Tibial artery (tissue), 4 donors: ENCODE measurements around the gene ARHGAP23.
A peak's percentile ranks its signal among the peaks of the same experiment; 100 is the strongest.
"Not testable (repeated sequence)": the region's sequence is repeated elsewhere in the genome, so short reads cannot be mapped to it uniquely, and the experiment has no call there.

Experiments used
- DNase-seq, 2 donors: peaks; one replicate each; pipeline ENCODE4 v3.0.0-alpha.2; 2019
- H3K27ac ChIP-seq, 2 donors: fragments of 200-600 bp; sonication (generic) in 1 of 2; 1 replicate in 1 of 2; 2 replicates in 1 of 2; pipeline ENCODE4 v1.5.1; 2018 to 2019; ENCODE audit warnings: mild to moderate bottlenecking in 1 of 2
- H3K27me3 ChIP-seq, 2 donors: fragments of 200-600 bp; sonication (generic) in 1 of 2; one replicate each; pipeline versions ENCODE4 v1.5.1 to v1.6.0; 2016 to 2019
- H3K36me3 ChIP-seq, 3 donors: fragments of 200-600 bp; sonication (generic) in 2 of 3; one replicate each; pipeline ENCODE4 v1.5.1; 2016 to 2019; ENCODE audit warnings: mild to moderate bottlenecking in 2 of 3
- H3K4me1 ChIP-seq, 4 donors: fragments of 200-600 bp; sonication (generic) in 2 of 4; 1 replicate in 3 of 4; 2 replicates in 1 of 4; pipeline ENCODE4 v1.5.1; 2016 to 2019
- H3K4me3 ChIP-seq, 2 donors: fragments of 200-600 bp; sonication (generic) in 1 of 2; 1 replicate in 1 of 2; 2 replicates in 1 of 2; pipeline ENCODE4 v1.5.1; 2018 to 2019; ENCODE audit warnings: mild to moderate bottlenecking in 2 of 2
- H3K9me3 ChIP-seq, 3 donors: fragments of 200-600 bp; sonication (generic) in 1 of 3; one replicate each; pipeline ENCODE4 v1.5.1; 2016 to 2019
- intact Hi-C: fragments of 100-400 bp; cut with DNase I; formaldehyde crosslinking; loops from one replicate; pipeline ENCODE4 v1.15.0; 2023; ENCODE audit warnings: low total_unique reads
- TF ChIP-seq, protein P1 (sequence below), 2 experiments: fragments of 200-600 bp in 1 of 2; fragments of 450-650 bp in 1 of 2; IDR thresholded peaks; one replicate each; pipeline ENCODE4 v1.5.1; 2017 to 2019; ENCODE audit warnings: antibody characterized with exemption in 2 of 2, mild to moderate bottlenecking in 1 of 2, moderate library complexity in 1 of 2

ARHGAP23 gene

DNA sequence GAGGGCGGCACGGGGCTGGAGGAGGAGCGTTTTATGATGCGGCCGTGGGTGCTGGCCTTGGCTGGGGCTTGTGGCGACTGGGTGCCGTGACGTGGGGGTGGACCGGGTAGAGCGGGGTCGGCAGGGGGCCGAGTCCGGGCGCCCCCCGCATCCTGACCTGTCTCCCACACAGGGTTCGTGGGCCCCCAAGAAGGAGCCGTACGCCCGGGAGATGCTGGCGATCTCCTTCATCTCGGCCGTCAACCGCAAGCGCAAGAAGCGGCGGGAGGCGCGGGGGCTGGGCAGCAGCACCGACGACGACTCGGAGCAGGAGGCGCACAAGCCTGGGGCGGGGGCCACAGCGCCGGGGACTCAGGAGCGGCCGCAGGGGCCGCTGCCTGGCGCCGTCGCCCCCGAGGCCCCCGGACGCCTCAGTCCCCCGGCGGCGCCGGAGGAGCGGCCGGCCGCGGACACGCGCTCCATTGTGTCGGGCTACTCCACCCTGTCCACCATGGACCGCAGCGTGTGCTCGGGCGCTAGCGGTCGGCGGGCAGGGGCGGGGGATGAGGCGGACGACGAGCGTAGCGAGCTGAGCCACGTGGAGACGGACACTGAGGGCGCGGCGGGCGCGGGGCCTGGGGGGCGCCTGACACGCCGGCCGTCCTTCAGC is 81.6 kb downstream of the ARHGAP23 start:
- Histone ChIP-seq H3K4me1 (peaks cover 0 to 19% (median 9%) of the 10 kb centered on the region in 4 donors), H3K9me3 (no peaks in the 10 kb centered on the region), H3K27me3 (no peaks in the 10 kb centered on the region), H3K36me3 (peaks cover 31 to 56% (median 40%) of the 10 kb centered on the region in 3 donors), H3K4me3 (peak overlapping the region in 1 of 2 donors; percentile 3), H3K27ac (no peak overlapping the region)
- intact Hi-C loops: no loop called here
- DNase-seq: no peak
- TF ChIP-seq, protein P1, sequence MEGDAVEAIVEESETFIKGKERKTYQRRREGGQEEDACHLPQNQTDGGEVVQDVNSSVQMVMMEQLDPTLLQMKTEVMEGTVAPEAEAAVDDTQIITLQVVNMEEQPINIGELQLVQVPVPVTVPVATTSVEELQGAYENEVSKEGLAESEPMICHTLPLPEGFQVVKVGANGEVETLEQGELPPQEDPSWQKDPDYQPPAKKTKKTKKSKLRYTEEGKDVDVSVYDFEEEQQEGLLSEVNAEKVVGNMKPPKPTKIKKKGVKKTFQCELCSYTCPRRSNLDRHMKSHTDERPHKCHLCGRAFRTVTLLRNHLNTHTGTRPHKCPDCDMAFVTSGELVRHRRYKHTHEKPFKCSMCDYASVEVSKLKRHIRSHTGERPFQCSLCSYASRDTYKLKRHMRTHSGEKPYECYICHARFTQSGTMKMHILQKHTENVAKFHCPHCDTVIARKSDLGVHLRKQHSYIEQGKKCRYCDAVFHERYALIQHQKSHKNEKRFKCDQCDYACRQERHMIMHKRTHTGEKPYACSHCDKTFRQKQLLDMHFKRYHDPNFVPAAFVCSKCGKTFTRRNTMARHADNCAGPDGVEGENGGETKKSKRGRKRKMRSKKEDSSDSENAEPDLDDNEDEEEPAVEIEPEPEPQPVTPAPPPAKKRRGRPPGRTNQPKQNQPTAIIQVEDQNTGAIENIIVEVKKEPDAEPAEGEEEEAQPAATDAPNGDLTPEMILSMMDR (IDR thresholded peaks at IDR 0.05): no peak

DNA sequence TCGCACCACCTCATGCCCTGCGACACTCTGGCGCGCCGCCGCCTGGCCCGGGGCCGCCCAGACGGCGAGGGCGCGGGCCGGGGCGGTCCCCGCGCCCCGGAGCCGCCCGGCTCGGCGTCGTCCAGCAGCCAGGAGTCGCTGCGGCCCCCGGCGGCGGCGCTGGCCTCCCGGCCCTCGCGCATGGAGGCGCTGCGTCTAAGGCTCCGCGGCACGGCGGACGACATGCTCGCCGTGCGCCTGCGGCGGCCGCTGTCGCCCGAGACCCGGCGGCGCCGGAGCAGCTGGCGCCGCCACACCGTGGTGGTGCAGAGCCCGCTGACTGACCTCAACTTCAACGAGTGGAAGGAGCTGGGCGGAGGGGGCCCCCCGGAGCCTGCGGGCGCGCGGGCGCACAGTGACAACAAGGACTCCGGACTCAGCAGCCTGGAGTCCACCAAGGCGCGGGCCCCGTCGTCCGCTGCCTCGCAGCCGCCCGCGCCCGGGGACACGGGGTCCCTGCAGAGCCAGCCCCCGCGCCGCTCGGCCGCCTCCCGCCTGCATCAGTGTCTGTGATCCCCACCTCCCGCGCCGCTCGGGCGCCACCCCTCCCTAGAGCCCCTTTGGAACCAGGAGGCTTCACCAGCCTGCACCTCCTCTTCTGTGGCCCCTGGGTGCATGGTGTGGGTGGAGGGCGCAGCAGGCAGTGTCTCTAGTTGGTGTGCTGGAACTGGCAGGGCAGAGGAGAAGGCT is 82.3 kb downstream of the ARHGAP23 start:
- TF ChIP-seq, protein P1 (IDR thresholded peaks at IDR 0.05): no peak
- H3K4me3 ChIP-seq: no peak overlapping the region
- peaks cover 0 to 19% (median 9%) of the 10 kb centered on the region in 4 donors for H3K4me1 ChIP-seq
- intact Hi-C loops: no loop called here
- H3K27ac ChIP-seq: no peak overlapping the region
- DNase-seq: no peak
- H3K27me3 ChIP-seq: no peaks in the 10 kb centered on the region
- no peaks in the 10 kb centered on the region for H3K9me3 ChIP-seq
- peaks cover 27 to 49% (median 33%) of the 10 kb centered on the region in 3 donors for H3K36me3 ChIP-seq

DNA sequence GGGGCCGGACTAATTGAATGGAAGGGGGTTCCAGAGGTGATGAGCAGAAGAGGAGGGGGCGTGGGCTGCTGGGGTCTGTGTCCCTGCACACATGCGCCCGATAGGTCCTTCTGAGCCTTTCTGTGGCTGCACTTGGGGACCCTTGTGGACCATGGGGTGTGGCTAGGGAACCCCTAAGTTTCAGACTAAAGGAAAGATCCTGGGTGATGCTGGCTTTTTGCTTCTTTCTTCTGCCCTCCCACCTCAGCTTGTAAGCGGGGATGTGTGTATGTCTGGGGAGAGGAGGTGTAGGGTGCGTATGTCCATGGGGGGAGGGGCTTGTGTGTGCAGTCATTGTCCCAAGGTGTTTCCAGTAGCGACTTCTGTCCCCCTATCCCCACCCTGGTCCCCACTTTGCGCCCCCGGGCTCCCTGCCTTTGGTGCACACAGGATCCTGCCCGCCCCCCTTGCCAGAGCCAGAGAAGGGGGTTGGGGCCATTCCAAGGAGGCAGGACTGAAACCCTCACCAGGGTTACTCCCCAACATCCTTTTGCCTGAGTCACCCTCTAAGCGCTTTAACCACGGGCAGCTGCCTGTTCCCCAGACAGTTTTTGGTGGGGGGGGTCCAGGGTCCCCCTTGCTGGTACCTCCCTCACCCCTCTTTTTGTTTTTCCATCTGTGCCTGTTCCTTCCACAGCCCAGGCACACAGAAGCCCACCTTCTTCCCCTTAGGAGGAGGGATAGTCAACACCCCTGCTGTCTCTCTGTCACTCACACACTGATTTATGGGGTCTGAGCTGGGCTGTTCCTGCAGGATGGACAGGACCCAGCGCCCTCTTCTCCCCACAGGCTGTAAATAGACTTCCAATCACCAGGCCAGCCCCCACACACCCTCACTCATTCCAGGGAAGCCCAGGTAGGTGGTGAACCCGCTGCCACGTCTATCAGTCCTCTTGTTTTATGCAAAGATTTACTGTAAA is 83.2 kb downstream of the ARHGAP23 start:
- Histone ChIP-seq H3K4me3 (no peak overlapping the region), H3K27ac (no peak overlapping the region), H3K4me1 (peaks cover 0 to 19% (median 9%) of the 10 kb centered on the region in 4 donors), H3K9me3 (no peaks in the 10 kb centered on the region), H3K36me3 (peaks cover 19 to 40% (median 25%) of the 10 kb centered on the region in 3 donors), H3K27me3 (no peaks in the 10 kb centered on the region)
- intact Hi-C loops: no loop called here
- TF ChIP-seq, protein P1 (IDR thresholded peaks at IDR 0.05): no peak
- DNase-seq: no peak

DNA sequence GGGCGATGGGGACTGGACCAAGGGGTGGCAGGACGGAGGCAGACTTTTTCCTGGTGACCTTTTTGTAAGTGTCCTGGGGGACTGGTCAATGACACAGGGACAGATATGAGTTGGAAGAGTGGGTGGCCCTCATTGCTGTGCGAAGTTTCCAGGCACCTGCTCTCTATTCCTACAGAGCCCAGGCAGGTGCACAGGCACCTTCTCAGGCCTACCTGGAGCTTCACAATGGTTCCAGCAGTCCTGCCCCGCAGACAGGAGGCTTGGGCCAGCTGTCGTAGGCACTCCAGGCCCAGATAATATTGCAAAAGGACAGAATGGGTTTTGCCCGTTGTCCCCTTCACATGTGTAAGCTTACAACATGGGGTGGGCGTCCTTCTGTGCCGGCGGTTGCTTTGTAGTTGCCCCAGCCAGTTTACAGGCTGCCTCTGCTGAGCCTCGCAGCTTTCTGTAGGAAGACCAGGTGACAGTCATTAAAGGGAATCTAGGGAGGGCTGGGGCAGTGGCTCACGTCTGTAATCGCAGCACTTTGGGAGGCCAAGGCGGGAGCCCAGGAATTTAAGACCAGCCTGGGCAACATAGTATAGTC is 84.3 kb downstream of the ARHGAP23 start:
- Histone ChIP-seq H3K4me1 (peaks cover 0 to 19% (median 9%) of the 10 kb centered on the region in 4 donors), H3K27me3 (no peaks in the 10 kb centered on the region), H3K27ac (no peak overlapping the region), H3K9me3 (no peaks in the 10 kb centered on the region), H3K4me3 (no peak overlapping the region), H3K36me3 (peaks cover 7 to 29% (median 14%) of the 10 kb centered on the region in 3 donors)
- no peak for DNase-seq
- intact Hi-C loops: no loop called here
- TF ChIP-seq, protein P1 (IDR thresholded peaks at IDR 0.05): no peak

DNA sequence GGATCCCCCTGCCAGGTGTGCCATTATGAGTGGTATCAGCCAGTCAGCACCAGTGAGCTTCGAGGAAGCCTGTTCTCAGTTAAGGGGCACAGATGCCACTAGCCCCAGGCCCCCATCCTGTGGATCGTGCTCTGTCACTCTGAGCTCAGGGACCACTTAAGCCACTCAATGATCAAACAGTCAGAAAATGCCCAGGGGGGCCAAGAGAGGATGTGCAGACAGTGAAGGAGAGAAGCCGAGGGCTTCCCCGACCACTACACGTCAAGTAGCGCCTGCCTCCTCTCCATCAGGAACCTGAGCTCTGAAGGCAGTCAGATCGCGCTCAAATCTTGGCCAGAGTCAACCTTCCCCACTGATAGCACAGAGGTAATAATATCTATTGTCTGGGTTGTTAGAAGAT is 98.3 kb downstream of the ARHGAP23 start:
- intact Hi-C loops, H3K27ac ChIP-seq, H3K9me3 ChIP-seq, H3K36me3 ChIP-seq, H3K4me1 ChIP-seq, DNase-seq, H3K4me3 ChIP-seq: not testable (repeated sequence)
- H3K27me3 ChIP-seq: peaks cover 0 to 31% of the 10 kb centered on the region in 2 donors

DNA sequence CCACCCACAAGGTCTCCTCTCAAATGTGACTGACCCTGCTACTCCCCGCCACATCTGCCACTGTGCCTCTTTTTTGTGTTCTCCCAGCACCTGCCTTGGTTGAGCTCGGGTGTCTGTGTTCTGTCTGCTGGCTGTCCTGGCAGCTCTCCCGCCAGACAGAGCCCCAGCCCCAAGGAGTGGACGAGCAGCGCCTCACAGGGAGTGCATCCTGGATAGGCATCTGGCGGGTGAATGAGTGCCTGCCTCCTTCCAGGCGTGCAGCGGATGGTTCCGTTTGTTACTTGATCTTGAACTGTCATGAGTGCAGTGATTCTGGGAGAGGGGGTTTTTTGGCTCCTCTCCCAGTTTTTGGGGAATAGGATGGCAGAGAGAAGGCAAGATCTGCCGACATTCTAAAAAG is 99.9 kb downstream of the ARHGAP23 start:
- H3K27ac ChIP-seq, H3K4me3 ChIP-seq, H3K9me3 ChIP-seq, H3K4me1 ChIP-seq, H3K36me3 ChIP-seq, DNase-seq, intact Hi-C loops: not testable (repeated sequence)
- H3K27me3 ChIP-seq: peaks cover 0 to 44% of the 10 kb centered on the region in 2 donors

DNA sequence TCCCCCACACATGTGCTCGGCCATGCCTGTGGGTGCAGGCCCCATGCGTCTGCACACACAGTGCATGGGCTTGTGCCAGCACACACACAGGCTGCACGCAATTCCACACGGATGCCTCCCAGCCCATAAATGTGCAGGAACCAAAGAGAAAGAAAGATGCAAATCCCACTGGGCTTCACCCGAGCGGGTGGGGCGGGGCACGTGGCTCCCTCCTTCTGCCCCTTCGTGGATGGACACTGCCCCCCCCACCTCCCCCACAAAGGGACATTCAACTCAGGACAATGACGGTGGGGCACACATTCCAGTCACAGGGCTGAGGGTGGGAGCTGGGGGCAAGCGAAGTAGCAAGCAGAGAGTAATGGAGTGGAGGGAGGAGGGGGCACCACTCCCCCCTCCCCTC is 102.6 kb downstream of the ARHGAP23 start:
- intact Hi-C loops, H3K4me3 ChIP-seq, H3K4me1 ChIP-seq, H3K9me3 ChIP-seq, H3K36me3 ChIP-seq, DNase-seq, H3K27ac ChIP-seq: not testable (repeated sequence)
- H3K27me3 ChIP-seq: peaks cover 0 to 67% of the 10 kb centered on the region in 2 donors

DNA sequence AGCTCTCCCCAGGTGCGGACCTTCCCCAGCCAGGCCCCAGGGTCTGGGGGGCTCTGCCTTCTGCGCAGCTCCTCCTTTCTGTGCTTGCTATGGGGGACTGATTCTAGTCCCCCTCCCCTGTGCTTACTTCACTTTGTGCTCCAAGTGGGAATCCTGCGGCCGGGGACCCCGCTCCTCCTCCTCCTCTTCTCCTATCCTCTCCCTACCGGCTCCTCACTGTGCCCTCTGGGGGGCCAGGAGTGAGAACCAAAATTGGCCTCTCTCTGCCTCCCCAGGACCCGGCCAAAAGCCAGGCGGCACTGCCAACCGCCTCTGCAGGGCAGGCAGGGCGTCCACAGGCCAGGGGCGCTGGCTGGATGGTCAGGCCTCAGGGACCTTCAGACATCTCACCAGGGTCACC is 103.5 kb downstream of the ARHGAP23 start:
- intact Hi-C loops, H3K36me3 ChIP-seq, DNase-seq, H3K27ac ChIP-seq, H3K4me3 ChIP-seq, H3K4me1 ChIP-seq, H3K9me3 ChIP-seq: not testable (repeated sequence)
- H3K27me3 ChIP-seq: peaks cover 0 to 75% of the 10 kb centered on the region in 2 donors
